Activated CD4-positive, CD25-positive, alpha-beta regulatory T cell treated with anti-CD3 and anti-CD28 coated beads, Interleukin-2, amount 50 U/mL, for 16 hours (primary cell): ENCODE data around the gene ADAMTS19.

Source experiments
- DNase-seq: peaks from one replicate; pipeline ENCODE4 v3.0.0-alpha.2; 2020; ENCODE audit warnings: low read depth, low spot score

ADAMTS19 gene

GRCh38 chr5:129679671-129680070 is 219.6 kb downstream of the ADAMTS19 start:
- DNase-seq = no peak

GRCh38 chr5:129687941-129688340 is 227.8 kb downstream of the ADAMTS19 start:
- no peak for DNase-seq

- DNase-seq = no peak
Observed at GRCh38 chr5:129689045-129689444, 228.9 kb downstream of the ADAMTS19 start.

- no peak for DNase-seq
Observed at GRCh38 chr5:129691220-129691619, 231.1 kb downstream of the ADAMTS19 start.

- DNase-seq = no peak
Observed at GRCh38 chr5:129696636-129697035, 236.5 kb downstream of the ADAMTS19 start.

GRCh38 chr5:129698661-129699060 is 238.6 kb downstream of the ADAMTS19 start:
- DNase-seq = no peak

GRCh38 chr5:129716235-129716634 is 256.1 kb downstream of the ADAMTS19 start:
- DNase-seq = no peak

- DNase-seq = no peak
Observed at GRCh38 chr5:129716651-129717050, 256.6 kb downstream of the ADAMTS19 start.

- no peak for DNase-seq
Observed at GRCh38 chr5:129717751-129718310, 257.7 kb downstream of the ADAMTS19 start.

- DNase-seq = no peak
Observed at GRCh38 chr5:129718471-129719090, 258.5 kb downstream of the ADAMTS19 start.

- no peak for DNase-seq
Observed at GRCh38 chr5:129724222-129724621, 264.1 kb downstream of the ADAMTS19 start.

- no peak for DNase-seq
Observed at GRCh38 chr5:129724647-129725046, 264.5 kb downstream of the ADAMTS19 start.

- DNase-seq = no peak
Observed at GRCh38 chr5:129739773-129740172, 279.7 kb downstream of the ADAMTS19 start.

GRCh38 chr5:129743541-129744187 is 283.6 kb downstream of the ADAMTS19 start:
- DNase-seq = no peak

GRCh38 chr5:129745997-129746396 is 285.9 kb downstream of the ADAMTS19 start:
- no peak for DNase-seq

- DNase-seq = no peak
Observed at GRCh38 chr5:129746876-129747275, 286.8 kb downstream of the ADAMTS19 start.

- DNase-seq = no peak
Observed at GRCh38 chr5:129747572-129748407, 287.7 kb downstream of the ADAMTS19 start, which contains the start of gene MINAR2. Gene MINAR2 (plus strand): TSS chr5:129748094. CDS start chr5:129748191, 97 bp downstream.

- DNase-seq = no peak
Observed at GRCh38 chr5:129748913-129749880, 289.1 kb downstream of the ADAMTS19 start.

- DNase-seq = no peak
Observed at GRCh38 chr5:129760636-129761325, 300.7 kb downstream of the ADAMTS19 start.

- no peak for DNase-seq
Observed at GRCh38 chr5:129763651-129764050, 303.6 kb downstream of the ADAMTS19 start.
